Activated T-helper 1 cell treated with anti-CD3 and anti-CD28 coated beads, Interleukin-12 subunit alpha, Interleukin-12 subunit beta, Interleukin-2, Interleukin-4 antibody, amounts not matched to agents 30 ng/mL and 10 ng/mL and 1 ng/mL, durations not matched to agents 14 hours and 24 hours and 36 hours (primary cell): ENCODE measurements around the gene PHF19. TPM values are rescaled to one million over a fixed set of nuclear protein-coding genes. Genes with fewer than 3 reads are reported as not detected.

Experiments used
- DNase-seq: peaks from one replicate; pipeline ENCODE4 v3.0.0; 2021; ENCODE audit warnings: low spot score
- H3K27ac Mint-ChIP-seq: one replicate; pipeline ENCODE4 v1.8.0; 2021; ENCODE audit warnings: mild to moderate bottlenecking, mixed read lengths
- H3K27me3 Mint-ChIP-seq: one replicate; pipeline ENCODE4 v1.8.0; 2022; ENCODE audit warnings: mild to moderate bottlenecking, moderate library complexity, mixed read lengths; ENCODE audit not compliant: insufficient read depth
- H3K36me3 Mint-ChIP-seq: one replicate; pipeline ENCODE4 v1.8.0; 2021; ENCODE audit warnings: low read depth, mixed read lengths
- H3K4me1 Mint-ChIP-seq: one replicate; pipeline ENCODE4 v1.8.0; 2021; ENCODE audit warnings: low read depth, mixed read lengths
- H3K4me3 Mint-ChIP-seq: one replicate; pipeline ENCODE4 v1.8.0; 2021; ENCODE audit warnings: mild to moderate bottlenecking, moderate library complexity, mixed read lengths
- H3K9me3 Mint-ChIP-seq: one replicate; pipeline ENCODE4 v1.8.0; 2021; ENCODE audit warnings: mixed read lengths
- intact Hi-C: fragments of 100-400 bp; cut with micrococcal nuclease; formaldehyde crosslinking; loops from one replicate; pipeline ENCODE4 v1.15.1; 2024
- total RNA-seq: library from RNA; stranded (reverse); gene quantifications from 2 replicates; pipeline ENCODE4 v1.2.3, GENCODE V29; 2022

PHF19 gene
- total RNA-seq, 1 donor from 2014 or later, result 134 TPM

DNA sequence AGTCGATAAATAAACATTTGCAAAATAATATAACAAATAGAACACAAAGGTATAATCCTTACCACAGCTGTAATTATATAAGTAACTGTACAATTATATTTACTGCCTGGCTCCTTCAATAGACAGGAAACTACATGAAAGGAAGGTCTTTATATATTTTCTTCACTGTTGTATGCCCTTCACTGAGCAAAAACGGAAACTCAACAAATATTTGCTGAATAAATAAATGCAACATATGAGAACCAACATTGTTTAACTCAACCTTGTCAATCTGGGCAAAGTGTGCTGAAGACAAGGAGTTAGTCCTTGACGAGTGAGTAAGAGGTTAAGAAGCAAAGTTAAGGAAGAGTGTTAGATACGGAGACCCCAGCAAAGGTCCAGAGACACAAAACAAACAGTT, 56.9 kb downstream of the PHF19 start:
- intact Hi-C loops, result no loop called here
- Mint-ChIP-seq H3K4me1 (no peaks in the 10 kb centered on the region), H3K4me3 (no peak overlapping the region), H3K27ac (no peak overlapping the region), H3K36me3 (peaks cover 55% of the 10 kb centered on the region), H3K9me3 (no peaks in the 10 kb centered on the region), H3K27me3 (no peaks in the 10 kb centered on the region)
- no peak for DNase-seq

DNA sequence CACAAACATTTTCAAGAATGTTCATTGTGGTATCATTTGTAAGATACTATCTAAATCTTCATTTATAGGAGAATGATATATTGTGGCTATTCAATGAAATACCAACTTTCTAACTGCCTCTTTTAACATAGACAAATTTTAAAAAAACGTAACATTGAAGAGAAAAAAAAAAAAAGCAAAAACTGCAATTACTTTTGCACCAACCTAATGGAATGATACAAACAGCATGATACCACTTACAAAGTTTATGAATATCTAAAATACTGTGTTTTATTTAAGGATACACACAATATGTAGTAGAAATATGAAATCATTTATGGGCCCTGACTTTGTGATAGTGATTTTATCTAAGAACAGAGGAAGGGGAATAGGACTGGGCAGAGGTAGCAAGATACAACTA, 58.4 kb downstream of the PHF19 start:
- H3K27ac Mint-ChIP-seq, result no peak overlapping the region
- H3K36me3 Mint-ChIP-seq, result peaks cover 46% of the 10 kb centered on the region
- intact Hi-C loops, result no loop called here
- no peaks in the 10 kb centered on the region for H3K9me3 Mint-ChIP-seq
- no peak overlapping the region for H3K4me3 Mint-ChIP-seq
- no peak for DNase-seq
- no peaks in the 10 kb centered on the region for H3K27me3 Mint-ChIP-seq
- no peaks in the 10 kb centered on the region for H3K4me1 Mint-ChIP-seq

DNA sequence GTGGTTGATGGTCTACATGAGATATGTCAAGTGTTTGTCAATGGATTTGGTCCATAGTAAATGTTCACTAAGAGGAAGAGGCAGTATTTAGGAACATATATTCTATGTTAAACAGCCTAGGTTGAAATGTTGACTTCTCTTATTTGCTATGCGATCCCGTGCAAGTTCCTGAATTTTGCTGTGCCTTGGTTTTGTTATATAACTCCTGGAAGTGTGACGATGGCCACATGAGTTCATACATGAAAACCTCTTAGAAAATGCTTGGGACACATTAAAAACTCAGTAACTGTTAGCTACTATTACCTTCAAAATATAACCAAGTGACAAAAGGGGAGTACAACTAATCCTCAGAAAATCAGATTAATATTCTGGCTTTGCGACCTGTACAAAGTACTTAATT, 61.9 kb downstream of the PHF19 start:
- Mint-ChIP-seq H3K27me3 (no peaks in the 10 kb centered on the region), H3K4me1 (no peaks in the 10 kb centered on the region), H3K9me3 (peaks cover 9% of the 10 kb centered on the region), H3K4me3 (no peak overlapping the region), H3K36me3 (peaks cover 27% of the 10 kb centered on the region), H3K27ac (no peak overlapping the region)
- DNase-seq, result no peak
- intact Hi-C loops, result no loop called here

DNA sequence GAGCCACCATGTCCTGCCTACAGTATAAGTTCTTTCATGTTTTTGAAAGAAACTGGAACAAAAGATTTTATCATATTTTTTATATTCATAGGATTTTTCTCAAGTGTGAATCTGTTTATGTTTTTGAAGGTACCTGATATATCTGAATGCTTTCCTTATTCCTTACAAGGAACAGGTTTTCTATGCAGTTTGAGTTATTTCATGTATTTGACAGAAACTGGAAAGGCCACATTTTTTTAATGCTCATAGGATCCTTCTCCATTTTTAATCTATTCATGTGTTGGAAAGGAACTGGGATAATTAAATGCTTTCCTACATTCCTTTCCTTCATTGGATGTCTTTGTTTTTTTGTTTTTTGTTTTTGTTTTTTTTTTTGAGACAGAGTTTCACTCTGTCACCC, 68.1 kb downstream of the PHF19 start:
- H3K27me3 Mint-ChIP-seq, result peaks cover 1% of the 10 kb centered on the region
- intact Hi-C loops, result no loop called here
- DNase-seq, result no peak
- peaks cover 56% of the 10 kb centered on the region for H3K9me3 Mint-ChIP-seq
- H3K36me3 Mint-ChIP-seq, result peaks cover 12% of the 10 kb centered on the region
- no peak overlapping the region for H3K27ac Mint-ChIP-seq
- no peaks in the 10 kb centered on the region for H3K4me1 Mint-ChIP-seq
- H3K4me3 Mint-ChIP-seq, result no peak overlapping the region

DNA sequence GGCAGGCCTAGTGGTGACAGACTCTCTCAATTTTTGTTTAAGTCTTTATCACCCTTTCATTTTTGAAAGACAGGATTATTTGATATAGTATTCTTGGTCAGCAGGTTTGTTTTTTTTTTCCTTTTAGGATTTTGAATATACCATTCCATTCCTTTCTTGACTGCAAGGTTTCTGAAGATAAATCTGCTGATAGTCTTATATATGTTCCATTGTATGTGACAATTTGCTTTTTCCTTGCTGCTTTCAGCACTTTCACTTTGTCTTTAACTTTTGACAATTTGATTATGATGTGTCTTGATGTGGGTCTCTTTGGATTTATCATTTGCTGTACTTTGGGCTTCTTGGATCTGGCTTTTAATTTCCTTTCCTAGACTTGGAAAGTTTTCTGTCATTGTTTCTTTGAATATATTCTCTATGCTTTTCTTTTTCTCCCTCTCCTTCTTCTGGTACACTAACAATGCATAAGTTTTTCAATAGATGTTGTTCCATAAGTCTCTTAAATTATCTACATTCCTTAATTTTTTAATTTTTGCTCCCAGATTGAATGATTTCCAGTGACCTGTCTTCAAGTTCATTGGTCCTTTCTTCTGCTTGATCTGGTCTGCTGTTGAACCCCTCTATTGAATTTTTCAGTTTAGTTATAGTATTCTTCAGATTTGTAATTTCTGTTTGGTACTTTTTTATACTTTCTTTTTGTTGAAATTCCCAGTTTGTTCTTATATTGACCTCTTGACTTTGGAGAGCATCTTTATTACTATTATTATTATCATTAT, 69.2 kb downstream of the PHF19 start:
- Mint-ChIP-seq H3K27ac (no peak overlapping the region), H3K9me3 (peaks cover 56% of the 10 kb centered on the region), H3K27me3 (peaks cover 1% of the 10 kb centered on the region), H3K4me1 (no peaks in the 10 kb centered on the region), H3K4me3 (no peak overlapping the region), H3K36me3 (peaks cover 12% of the 10 kb centered on the region)
- intact Hi-C loops, result no loop called here
- no peak for DNase-seq

Other genes with a start within 250 kb of the PHF19 start
- 5.4 and 5.9 TPM in 2 replicates for gene MEGF9, start 162.7 kb downstream of the PHF19 start, total RNA-seq
- 82.2 and 85.0 TPM in 2 replicates for gene FBXW2, start 83.8 kb downstream of the PHF19 start, total RNA-seq
- gene PSMD5, start 34.3 kb downstream of the PHF19 start, total RNA-seq, result 57.7 and 59.2 TPM in 2 replicates
- gene TRAF1, start 49.6 kb upstream of the PHF19 start, total RNA-seq, result 136 and 138 TPM in 2 replicates
- gene C5, start 173.1 kb upstream of the PHF19 start, total RNA-seq, result 1.2 and 1.9 TPM in 2 replicates
- gene CNTRL, start 197.8 kb upstream of the PHF19 start, total RNA-seq, result 69.9 and 74.2 TPM in 2 replicates